Activated naive CD8-positive, alpha-beta T cell treated with anti-CD3 and anti-CD28 coated beads for 36 hours (primary cell): ENCODE measurements around the gene DOCK8. TPM values are rescaled to one million over a fixed set of nuclear protein-coding genes. Genes with fewer than 3 reads are reported as not detected.

ENCODE experiments used
- DNase-seq: peaks from one replicate; pipeline ENCODE4 v3.0.0; 2021
- H3K27ac Mint-ChIP-seq: one replicate; pipeline ENCODE4 v1.8.0; 2022; ENCODE audit warnings: mild to moderate bottlenecking, moderate library complexity, mixed read lengths
- H3K27me3 Mint-ChIP-seq: one replicate; pipeline ENCODE4 v1.8.0; 2022; ENCODE audit warnings: mild to moderate bottlenecking, mixed read lengths
- H3K36me3 Mint-ChIP-seq: one replicate; pipeline ENCODE4 v1.8.0; 2021; ENCODE audit warnings: mild to moderate bottlenecking, mixed read lengths
- H3K4me1 Mint-ChIP-seq: one replicate; pipeline ENCODE4 v1.8.0; 2021; ENCODE audit warnings: mixed read lengths
- H3K4me3 Mint-ChIP-seq: one replicate; pipeline ENCODE4 v1.8.0; 2022; ENCODE audit warnings: mild to moderate bottlenecking, moderate library complexity, mixed read lengths
- H3K9me3 Mint-ChIP-seq: one replicate; pipeline ENCODE4 v1.8.0; 2022; ENCODE audit warnings: mixed read lengths
- total RNA-seq, 2 experiments: library from RNA; stranded (reverse); gene quantifications; one replicate each; pipeline ENCODE4 v1.2.3, GENCODE V29; 2021

The DOCK8 gene
- total RNA-seq, 2 experiments from 2014 or later, result 130 to 132 TPM

GRCh38 chr9:248278-248961, 33.8 kb downstream of the DOCK8 start:
- no peak overlapping the region for H3K27ac Mint-ChIP-seq
- H3K9me3 Mint-ChIP-seq, result no peaks in the 10 kb centered on the region
- H3K4me3 Mint-ChIP-seq, result no peak overlapping the region
- no peaks in the 10 kb centered on the region for H3K27me3 Mint-ChIP-seq
- H3K36me3 Mint-ChIP-seq, result peaks cover 3% of the 10 kb centered on the region
- DNase-seq, result no peak
- peaks cover 13% of the 10 kb centered on the region for H3K4me1 Mint-ChIP-seq

GRCh38 chr9:249025-249424, 34.4 kb downstream of the DOCK8 start:
- no peaks in the 10 kb centered on the region for H3K9me3 Mint-ChIP-seq
- DNase-seq, result no peak
- peaks cover 13% of the 10 kb centered on the region for H3K4me1 Mint-ChIP-seq
- no peak overlapping the region for H3K27ac Mint-ChIP-seq
- no peak overlapping the region for H3K4me3 Mint-ChIP-seq
- H3K27me3 Mint-ChIP-seq, result no peaks in the 10 kb centered on the region
- peaks cover 3% of the 10 kb centered on the region for H3K36me3 Mint-ChIP-seq

GRCh38 chr9:250039-250438, 35.4 kb downstream of the DOCK8 start:
- Mint-ChIP-seq H3K27me3 (no peaks in the 10 kb centered on the region), H3K36me3 (peaks cover 2% of the 10 kb centered on the region), H3K9me3 (no peaks in the 10 kb centered on the region), H3K4me1 (peaks cover 13% of the 10 kb centered on the region), H3K4me3 (no peak overlapping the region), H3K27ac (no peak overlapping the region)
- no peak for DNase-seq

- H3K9me3 Mint-ChIP-seq, result no peaks in the 10 kb centered on the region
- H3K36me3 Mint-ChIP-seq, result peaks cover 2% of the 10 kb centered on the region
- H3K4me3 Mint-ChIP-seq, result no peak overlapping the region
Measured at GRCh38 chr9:250625-251024, 36.0 kb downstream of the DOCK8 start.

GRCh38 chr9:251398-251797, 36.7 kb downstream of the DOCK8 start:
- peaks cover 2% of the 10 kb centered on the region for H3K36me3 Mint-ChIP-seq

More at GRCh38 chr9:250625-251024, 36.0 kb downstream of the DOCK8 start:
- DNase-seq, result no peak
- Mint-ChIP-seq H3K27me3 (no peaks in the 10 kb centered on the region), H3K4me1 (peaks cover 13% of the 10 kb centered on the region), H3K27ac (no peak overlapping the region)

GRCh38 chr9:253539-253938, 38.9 kb downstream of the DOCK8 start:
- Mint-ChIP-seq H3K4me1 (peaks cover 8% of the 10 kb centered on the region), H3K27ac (no peak overlapping the region), H3K36me3 (no peaks in the 10 kb centered on the region), H3K27me3 (no peaks in the 10 kb centered on the region), H3K9me3 (no peaks in the 10 kb centered on the region), H3K4me3 (no peak overlapping the region)
- no peak for DNase-seq

More at GRCh38 chr9:251398-251797, 36.7 kb downstream of the DOCK8 start:
- H3K4me1 Mint-ChIP-seq, result peaks cover 13% of the 10 kb centered on the region
- H3K27ac Mint-ChIP-seq, result no peak overlapping the region
- H3K27me3 Mint-ChIP-seq, result no peaks in the 10 kb centered on the region
- DNase-seq, result no peak
- H3K9me3 Mint-ChIP-seq, result no peaks in the 10 kb centered on the region
- H3K4me3 Mint-ChIP-seq, result no peak overlapping the region

GRCh38 chr9:254516-254915, 39.9 kb downstream of the DOCK8 start:
- H3K9me3 Mint-ChIP-seq, result no peaks in the 10 kb centered on the region
- H3K4me1 Mint-ChIP-seq, result peaks cover 2% of the 10 kb centered on the region
- no peaks in the 10 kb centered on the region for H3K27me3 Mint-ChIP-seq
- H3K36me3 Mint-ChIP-seq, result no peaks in the 10 kb centered on the region
- no peak overlapping the region for H3K4me3 Mint-ChIP-seq
- no peak overlapping the region for H3K27ac Mint-ChIP-seq
- DNase-seq, result no peak

- H3K27me3 Mint-ChIP-seq, result no peaks in the 10 kb centered on the region
- H3K9me3 Mint-ChIP-seq, result no peaks in the 10 kb centered on the region
- no peaks in the 10 kb centered on the region for H3K36me3 Mint-ChIP-seq
- DNase-seq, result no peak
- H3K4me3 Mint-ChIP-seq, result no peak overlapping the region
- no peak overlapping the region for H3K27ac Mint-ChIP-seq
- no peaks in the 10 kb centered on the region for H3K4me1 Mint-ChIP-seq
Measured at GRCh38 chr9:257957-258356, 43.3 kb downstream of the DOCK8 start.

- no peak overlapping the region for H3K27ac Mint-ChIP-seq
- H3K27me3 Mint-ChIP-seq, result no peaks in the 10 kb centered on the region
- H3K9me3 Mint-ChIP-seq, result no peaks in the 10 kb centered on the region
Measured at GRCh38 chr9:259405-260404, 45.0 kb downstream of the DOCK8 start.

GRCh38 chr9:264231-264630, 49.6 kb downstream of the DOCK8 start:
- Mint-ChIP-seq H3K36me3 (peaks cover 3% of the 10 kb centered on the region), H3K4me3 (no peak overlapping the region), H3K27ac (no peak overlapping the region), H3K9me3 (no peaks in the 10 kb centered on the region), H3K27me3 (no peaks in the 10 kb centered on the region), H3K4me1 (peaks cover 14% of the 10 kb centered on the region)
- DNase-seq, result no peak

More at GRCh38 chr9:259405-260404, 45.0 kb downstream of the DOCK8 start:
- Mint-ChIP-seq H3K4me1 (peaks cover 6% of the 10 kb centered on the region), H3K4me3 (no peak overlapping the region), H3K36me3 (no peaks in the 10 kb centered on the region)
- no peak for DNase-seq

GRCh38 chr9:265209-265870, 50.7 kb downstream of the DOCK8 start:
- DNase-seq, result no peak
- peaks cover 17% of the 10 kb centered on the region for H3K4me1 Mint-ChIP-seq
- no peak overlapping the region for H3K27ac Mint-ChIP-seq
- peaks cover 7% of the 10 kb centered on the region for H3K36me3 Mint-ChIP-seq
- peaks cover 2% of the 10 kb centered on the region for H3K9me3 Mint-ChIP-seq
- no peak overlapping the region for H3K4me3 Mint-ChIP-seq
- H3K27me3 Mint-ChIP-seq, result no peaks in the 10 kb centered on the region

GRCh38 chr9:266228-266627, 51.6 kb downstream of the DOCK8 start:
- peaks cover 21% of the 10 kb centered on the region for H3K4me1 Mint-ChIP-seq
- no peak for DNase-seq
- no peak overlapping the region for H3K4me3 Mint-ChIP-seq
- no peak overlapping the region for H3K27ac Mint-ChIP-seq
- H3K27me3 Mint-ChIP-seq, result no peaks in the 10 kb centered on the region
- peaks cover 10% of the 10 kb centered on the region for H3K36me3 Mint-ChIP-seq
- peaks cover 2% of the 10 kb centered on the region for H3K9me3 Mint-ChIP-seq

- H3K36me3 Mint-ChIP-seq, result peaks cover 17% of the 10 kb centered on the region
- H3K27ac Mint-ChIP-seq, result no peak overlapping the region
- no peak overlapping the region for H3K4me3 Mint-ChIP-seq
- no peaks in the 10 kb centered on the region for H3K27me3 Mint-ChIP-seq
- H3K9me3 Mint-ChIP-seq, result peaks cover 2% of the 10 kb centered on the region
- H3K4me1 Mint-ChIP-seq, result peaks cover 33% of the 10 kb centered on the region
- DNase-seq, result no peak
Measured at GRCh38 chr9:268616-269015, 54.0 kb downstream of the DOCK8 start.

- no peak overlapping the region for H3K27ac Mint-ChIP-seq
- no peak overlapping the region for H3K4me3 Mint-ChIP-seq
- peaks cover 22% of the 10 kb centered on the region for H3K36me3 Mint-ChIP-seq
- H3K4me1 Mint-ChIP-seq, result peaks cover 30% of the 10 kb centered on the region
- no peaks in the 10 kb centered on the region for H3K27me3 Mint-ChIP-seq
- H3K9me3 Mint-ChIP-seq, result peaks cover 2% of the 10 kb centered on the region
- no peak for DNase-seq
Measured at GRCh38 chr9:269081-269711, 54.5 kb downstream of the DOCK8 start.
